ENCODE measurements around the gene SOX10.
A peak's percentile ranks its signal among the peaks of the same experiment; 100 is the strongest.
"Not testable (repeated sequence)": the region's sequence is repeated elsewhere in the genome, so short reads cannot be mapped to it uniquely, and the experiment has no call there.

The SOX10 gene

GRCh38 chr22:37981282-37982011, 2.9 kb downstream of the SOX10 start:
- no peak overlapping the region for H3K27ac Mint-ChIP-seq
- ATAC-seq = no peak
- H3K36me3 Mint-ChIP-seq = peaks cover 43% of the 10 kb centered on the region
- no peaks in the 10 kb centered on the region for H3K27me3 Mint-ChIP-seq
- no peak overlapping the region for H3K4me3 Mint-ChIP-seq
- no peaks in the 10 kb centered on the region for H3K4me1 Mint-ChIP-seq
- no peaks in the 10 kb centered on the region for H3K9me3 Mint-ChIP-seq

- H3K27me3 Mint-ChIP-seq = no peaks in the 10 kb centered on the region
- no peak overlapping the region for H3K4me3 Mint-ChIP-seq
- no peak for ATAC-seq
- H3K27ac Mint-ChIP-seq = no peak overlapping the region
- no peaks in the 10 kb centered on the region for H3K9me3 Mint-ChIP-seq
- no peaks in the 10 kb centered on the region for H3K4me1 Mint-ChIP-seq
- peaks cover 48% of the 10 kb centered on the region for H3K36me3 Mint-ChIP-seq
These were observed 4.6 kb downstream of the SOX10 start for GRCh38 chr22:37979782-37980181.

DNA sequence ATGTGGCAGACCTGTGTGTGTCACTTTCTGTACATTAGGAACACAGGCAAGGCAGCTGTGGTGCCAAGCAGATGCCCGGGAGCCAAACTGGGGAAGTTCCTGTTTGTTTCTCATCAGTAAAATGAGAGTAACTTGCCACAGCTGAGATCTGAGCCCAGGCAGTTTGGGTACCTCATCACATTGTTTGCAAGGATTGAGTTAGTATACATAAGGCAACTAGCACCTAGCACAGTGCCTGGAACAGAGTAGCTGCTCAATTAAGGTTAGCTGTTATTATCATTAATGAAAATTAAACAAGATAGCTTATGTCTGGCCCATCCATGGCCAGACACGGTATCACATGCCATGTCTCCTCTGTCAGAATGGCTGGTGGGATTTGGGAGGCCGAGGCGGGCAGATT, 7.8 kb downstream of the SOX10 start:
- no peak overlapping the region for H3K4me3 Mint-ChIP-seq
- H3K27ac Mint-ChIP-seq = no peak overlapping the region
- no peak for ATAC-seq
- H3K9me3 Mint-ChIP-seq = no peaks in the 10 kb centered on the region
- H3K4me1 Mint-ChIP-seq = no peaks in the 10 kb centered on the region
- peaks cover 62% of the 10 kb centered on the region for H3K36me3 Mint-ChIP-seq
- H3K27me3 Mint-ChIP-seq = no peaks in the 10 kb centered on the region

DNA sequence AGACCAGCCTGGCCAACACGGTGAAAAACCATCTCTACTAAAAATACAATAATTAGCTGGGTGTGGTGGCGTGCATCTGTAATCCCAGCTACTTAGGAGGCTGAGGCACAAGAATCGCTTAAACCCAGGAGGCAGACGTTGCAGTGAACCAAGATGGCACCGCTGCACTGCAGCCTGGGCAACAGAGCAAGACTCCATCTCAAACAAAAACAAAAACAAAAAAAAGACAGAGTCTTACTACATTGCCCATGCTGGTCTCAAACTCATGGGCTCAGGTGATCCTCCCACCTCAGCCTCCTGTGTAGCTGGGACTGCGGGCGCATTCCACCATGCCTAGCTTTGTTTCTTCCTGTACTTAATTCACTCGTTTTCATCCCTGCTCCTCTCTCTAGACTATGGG, 8.3 kb downstream of the SOX10 start:
- not testable (repeated sequence) for ATAC-seq, H3K9me3 Mint-ChIP-seq, H3K4me3 Mint-ChIP-seq, H3K27ac Mint-ChIP-seq, H3K27me3 Mint-ChIP-seq, H3K4me1 Mint-ChIP-seq
- peaks cover 65% of the 10 kb centered on the region for H3K36me3 Mint-ChIP-seq

- H3K36me3 Mint-ChIP-seq = peaks cover 59% of the 10 kb centered on the region
- H3K4me3 Mint-ChIP-seq = no peak overlapping the region
- no peaks in the 10 kb centered on the region for H3K27me3 Mint-ChIP-seq
- ATAC-seq = no peak
- no peaks in the 10 kb centered on the region for H3K9me3 Mint-ChIP-seq
- H3K27ac Mint-ChIP-seq = no peak overlapping the region
- H3K4me1 Mint-ChIP-seq = no peaks in the 10 kb centered on the region
These were observed 9.2 kb downstream of the SOX10 start for GRCh38 chr22:37975153-37975552.

GRCh38 chr22:37973271-37974170, 10.8 kb downstream of the SOX10 start:
- no peaks in the 10 kb centered on the region for H3K27me3 Mint-ChIP-seq
- peaks cover 69% of the 10 kb centered on the region for H3K36me3 Mint-ChIP-seq
- no peaks in the 10 kb centered on the region for H3K9me3 Mint-ChIP-seq
- no peak for ATAC-seq
- no peak overlapping the region for H3K4me3 Mint-ChIP-seq
- no peaks in the 10 kb centered on the region for H3K4me1 Mint-ChIP-seq
- H3K27ac Mint-ChIP-seq = no peak overlapping the region

- H3K36me3 Mint-ChIP-seq = peaks cover 74% of the 10 kb centered on the region
- H3K9me3 Mint-ChIP-seq = no peaks in the 10 kb centered on the region
- no peak for ATAC-seq
- no peaks in the 10 kb centered on the region for H3K27me3 Mint-ChIP-seq
- no peak overlapping the region for H3K27ac Mint-ChIP-seq
- H3K4me3 Mint-ChIP-seq = no peak overlapping the region
- H3K4me1 Mint-ChIP-seq = no peaks in the 10 kb centered on the region
These were observed 11.8 kb downstream of the SOX10 start for GRCh38 chr22:37972527-37972926.

DNA sequence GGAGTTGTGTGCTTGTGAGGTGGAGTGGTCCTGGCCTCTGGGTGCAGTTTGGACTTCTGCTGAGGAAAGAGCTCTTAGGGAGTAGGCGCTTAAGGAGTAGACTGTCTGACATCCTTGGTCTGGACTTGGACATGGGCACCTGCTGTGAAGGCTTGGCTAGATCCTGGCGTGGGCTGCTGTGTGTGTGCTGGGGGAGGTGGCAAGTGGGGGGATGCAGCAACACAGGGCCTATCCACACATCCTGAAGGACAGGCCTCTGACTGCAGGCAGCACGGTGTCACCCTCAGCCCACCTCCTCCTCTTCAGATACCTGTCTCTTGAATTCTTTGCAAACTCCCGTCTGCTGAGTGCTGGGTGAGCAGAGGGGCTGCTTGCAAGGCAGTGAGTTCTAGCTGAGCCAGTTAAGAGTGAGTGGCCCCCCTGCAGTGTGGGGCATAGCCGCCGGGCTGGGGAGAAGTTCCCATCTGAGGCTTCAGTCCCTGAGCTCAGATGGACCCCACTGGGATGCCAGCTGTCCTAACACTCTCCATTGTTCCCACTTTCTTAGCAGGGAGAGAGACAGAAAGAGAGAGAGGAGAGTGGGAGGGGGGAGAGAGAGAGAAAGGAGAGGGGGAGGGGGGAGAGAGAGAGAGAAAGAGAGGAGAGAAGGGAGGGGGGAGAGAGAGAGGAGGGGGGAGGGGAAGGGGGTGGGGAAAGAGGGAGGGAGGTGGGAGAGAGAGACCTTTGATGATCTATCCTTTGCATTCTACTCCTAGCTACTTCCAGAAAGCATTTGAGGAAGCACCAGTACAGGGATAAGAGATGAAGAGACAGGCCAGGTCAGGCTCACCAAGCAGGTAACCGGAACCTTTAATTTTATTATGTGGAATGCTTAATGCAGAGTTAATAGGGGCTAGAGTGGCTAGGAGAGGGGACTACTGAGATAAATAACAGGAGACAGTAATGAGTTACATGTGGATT, 12.6 kb downstream of the SOX10 start:
- no peaks in the 10 kb centered on the region for H3K4me1 Mint-ChIP-seq
- H3K9me3 Mint-ChIP-seq = no peaks in the 10 kb centered on the region
- no peaks in the 10 kb centered on the region for H3K27me3 Mint-ChIP-seq
- H3K27ac Mint-ChIP-seq = no peak overlapping the region
- no peak for ATAC-seq
- H3K4me3 Mint-ChIP-seq = no peak overlapping the region
- peaks cover 74% of the 10 kb centered on the region for H3K36me3 Mint-ChIP-seq

GRCh38 chr22:37970864-37971263, 13.5 kb downstream of the SOX10 start:
- Mint-ChIP-seq H3K27ac (no peak overlapping the region), H3K4me1 (no peaks in the 10 kb centered on the region), H3K4me3 (no peak overlapping the region)

DNA sequence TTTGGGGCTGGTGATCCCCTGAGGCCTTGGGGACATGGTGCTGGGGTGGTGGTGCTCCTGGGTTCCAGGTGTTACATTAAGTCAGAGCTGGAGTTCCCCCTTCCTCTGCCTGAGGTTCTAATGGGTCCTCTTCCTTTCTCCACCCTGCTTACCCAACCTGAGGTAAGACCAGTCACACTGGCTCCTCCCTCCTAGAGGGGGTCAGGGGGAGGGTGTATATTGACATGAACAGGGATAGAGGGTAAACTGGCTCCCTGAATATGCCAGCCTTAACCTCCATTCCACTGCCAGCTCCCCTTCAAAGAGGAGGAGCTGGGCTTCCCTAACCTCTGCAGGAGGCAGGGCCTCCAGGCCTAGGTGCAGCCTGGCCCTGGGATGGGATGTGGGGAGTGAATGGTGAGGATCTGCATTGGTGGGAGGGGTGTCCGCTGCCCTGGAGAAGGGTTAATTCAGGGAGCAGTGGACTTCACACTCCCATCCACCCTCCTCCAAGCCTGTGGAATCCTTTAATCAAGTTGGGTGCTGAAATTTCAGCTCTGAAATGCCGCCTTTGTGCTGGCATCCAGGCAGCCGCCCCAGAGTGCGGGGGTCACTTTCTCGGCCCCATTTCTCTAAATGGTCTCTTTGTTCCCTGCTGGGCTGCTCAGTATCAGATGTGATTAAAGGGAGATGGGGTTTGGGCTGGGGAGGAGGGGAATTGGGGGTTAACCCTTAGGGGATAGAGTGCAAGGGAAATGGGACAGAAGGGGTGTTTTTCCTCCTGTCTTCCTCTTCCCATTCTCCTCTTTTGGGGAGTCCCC, 15.7 kb downstream of the SOX10 start:
- no peak overlapping the region for H3K27ac Mint-ChIP-seq
- no peaks in the 10 kb centered on the region for H3K9me3 Mint-ChIP-seq
- no peak overlapping the region for H3K4me3 Mint-ChIP-seq
- H3K36me3 Mint-ChIP-seq = peaks cover 63% of the 10 kb centered on the region
- H3K4me1 Mint-ChIP-seq = peaks cover 6% of the 10 kb centered on the region
- no peak for ATAC-seq
- no peaks in the 10 kb centered on the region for H3K27me3 Mint-ChIP-seq

More at GRCh38 chr22:37970864-37971263, 13.5 kb downstream of the SOX10 start:
- Mint-ChIP-seq H3K9me3 (no peaks in the 10 kb centered on the region), H3K36me3 (peaks cover 77% of the 10 kb centered on the region), H3K27me3 (no peaks in the 10 kb centered on the region)
- ATAC-seq = no peak

GRCh38 chr22:37967637-37968451, 16.5 kb downstream of the SOX10 start:
- Mint-ChIP-seq H3K9me3 (no peaks in the 10 kb centered on the region), H3K27ac (no peak overlapping the region), H3K27me3 (no peaks in the 10 kb centered on the region), H3K4me1 (peaks cover 6% of the 10 kb centered on the region), H3K4me3 (no peak overlapping the region), H3K36me3 (peaks cover 58% of the 10 kb centered on the region)
- no peak for ATAC-seq

- peaks cover 56% of the 10 kb centered on the region for H3K36me3 Mint-ChIP-seq
- no peak for ATAC-seq
- no peaks in the 10 kb centered on the region for H3K9me3 Mint-ChIP-seq
- H3K4me3 Mint-ChIP-seq = no peak overlapping the region
- peaks cover 6% of the 10 kb centered on the region for H3K4me1 Mint-ChIP-seq
- no peak overlapping the region for H3K27ac Mint-ChIP-seq
- no peaks in the 10 kb centered on the region for H3K27me3 Mint-ChIP-seq
These were observed 17.2 kb downstream of the SOX10 start for GRCh38 chr22:37967147-37967546.

DNA sequence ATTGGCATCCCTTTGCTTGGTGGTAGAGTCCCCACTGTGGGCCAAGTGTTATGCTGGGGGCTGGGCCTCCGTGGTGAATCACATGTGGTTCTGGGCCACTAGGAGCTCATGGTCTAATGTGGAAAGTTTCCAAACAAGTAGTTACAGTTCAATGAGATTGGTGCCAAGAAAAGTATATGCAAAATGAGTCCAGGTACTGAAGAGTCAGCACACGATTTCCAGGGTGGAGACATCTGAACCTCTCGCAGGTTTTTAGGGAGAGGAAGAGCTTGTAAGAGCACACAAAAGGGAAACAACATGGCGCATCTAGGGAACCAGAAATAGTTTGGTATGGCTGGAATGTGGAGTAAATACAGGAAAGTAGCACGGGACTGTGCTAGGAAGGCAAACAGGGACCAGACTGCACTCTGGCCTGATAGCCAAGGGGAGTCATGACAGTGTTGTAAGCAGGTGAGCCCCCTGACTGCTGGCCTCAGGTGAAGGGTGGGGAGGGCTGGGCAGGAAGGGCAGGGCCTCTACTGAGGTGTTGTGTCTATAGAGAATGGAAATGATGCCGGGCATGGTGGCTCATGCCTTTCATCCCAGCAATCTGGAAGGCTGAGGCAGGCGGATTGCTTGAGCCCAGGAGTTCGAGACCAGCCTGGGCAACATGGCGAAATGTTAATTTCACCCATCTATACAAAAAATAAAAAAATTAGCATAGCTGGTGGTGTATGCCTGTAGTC, 18.3 kb downstream of the SOX10 start:
- no peak for ATAC-seq
- peak overlapping the region; percentile 6 for H3K27ac Mint-ChIP-seq
- H3K36me3 Mint-ChIP-seq = peaks cover 58% of the 10 kb centered on the region
- H3K9me3 Mint-ChIP-seq = no peaks in the 10 kb centered on the region
- H3K27me3 Mint-ChIP-seq = no peaks in the 10 kb centered on the region
- H3K4me1 Mint-ChIP-seq = peaks cover 6% of the 10 kb centered on the region
- H3K4me3 Mint-ChIP-seq = no peak overlapping the region
